ENCODE results near the gene WAC.

GRCh38 chr10:28577506-28577905, 44.6 kb downstream of the WAC start:
- TF ChIP-seq CTCF (IDR thresholded peaks at IDR 0.05) (no peak), POLR2A (IDR thresholded peaks at IDR 0.05) (no peak)

Measured in thyroid gland (tissue), 4 donors.